ENCODE results near the gene NUP153.

Gene NUP153

GRCh38 chr6:17721671-17722070, 14.9 kb upstream of the NUP153 start:
- DNase-seq (ENCODE audit: low read depth): no peak

DNA sequence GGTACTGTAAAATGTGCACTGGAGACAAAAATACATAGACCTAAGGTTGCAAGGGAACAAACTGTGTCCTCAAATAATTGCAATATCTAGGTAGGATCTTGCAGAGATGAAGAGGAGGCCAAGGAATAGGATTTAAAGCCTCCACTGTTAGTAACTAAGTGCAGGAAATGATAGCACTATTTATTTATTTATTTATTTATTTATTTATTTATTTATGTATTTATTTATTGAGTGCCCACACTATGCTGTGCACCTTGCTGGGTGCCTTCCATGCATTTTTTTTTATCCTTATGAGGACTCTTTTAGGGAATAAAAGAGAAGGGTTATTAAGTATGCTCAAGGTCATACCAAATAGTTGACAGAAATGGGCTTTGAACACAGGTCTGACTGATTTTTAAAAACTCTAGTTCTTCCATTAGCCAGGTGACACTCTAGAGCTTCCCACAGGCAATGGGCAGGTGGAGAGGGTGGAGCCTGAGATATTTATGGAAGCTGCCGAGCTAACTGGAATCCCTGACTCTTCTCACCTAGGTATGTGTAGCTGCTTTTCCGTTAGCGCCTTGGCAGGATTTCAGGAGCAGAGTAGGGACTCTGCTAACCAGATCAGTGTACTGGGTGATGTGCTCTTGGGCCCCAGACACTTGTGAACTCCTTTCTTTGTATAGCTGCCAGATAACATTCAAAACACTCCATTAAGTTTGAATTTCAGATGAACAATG, 12.8 kb upstream of the NUP153 start:
- TF ChIP-seq CTCF (conservative IDR thresholded peaks at IDR 0.05; ENCODE audit: low read length): no peak
- no peak overlapping the region for H3K4me3 ChIP-seq (ENCODE audit: low read length)
- no peak for DNase-seq (ENCODE audit: low read depth)

More at GRCh38 chr6:17721671-17722070, 14.9 kb upstream of the NUP153 start:
- no peak overlapping the region for H3K4me3 ChIP-seq (ENCODE audit: low read length)
- no peak for TF ChIP-seq CTCF (conservative IDR thresholded peaks at IDR 0.05; ENCODE audit: low read length)

DNA sequence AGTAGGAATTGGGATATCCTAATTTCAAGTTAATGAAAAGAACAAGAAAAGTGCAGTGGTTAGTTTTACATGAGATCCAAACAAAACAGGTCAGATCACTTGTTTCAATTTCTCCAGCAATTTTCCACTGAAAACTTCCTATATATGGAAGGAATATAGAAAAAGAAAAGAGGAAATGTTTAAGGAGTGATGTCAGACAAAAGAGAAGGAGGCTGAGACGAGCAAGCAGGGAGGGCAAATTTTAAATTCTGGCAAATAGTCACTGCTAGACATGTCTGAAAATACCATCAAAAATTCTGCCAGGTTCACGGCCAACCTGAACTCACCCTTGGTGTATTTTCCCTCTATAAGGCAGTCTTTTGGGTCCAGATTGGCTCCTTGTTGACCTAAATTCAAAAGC, 9.5 kb upstream of the NUP153 start:
- DNase-seq (ENCODE audit: low read depth): no peak

DNA sequence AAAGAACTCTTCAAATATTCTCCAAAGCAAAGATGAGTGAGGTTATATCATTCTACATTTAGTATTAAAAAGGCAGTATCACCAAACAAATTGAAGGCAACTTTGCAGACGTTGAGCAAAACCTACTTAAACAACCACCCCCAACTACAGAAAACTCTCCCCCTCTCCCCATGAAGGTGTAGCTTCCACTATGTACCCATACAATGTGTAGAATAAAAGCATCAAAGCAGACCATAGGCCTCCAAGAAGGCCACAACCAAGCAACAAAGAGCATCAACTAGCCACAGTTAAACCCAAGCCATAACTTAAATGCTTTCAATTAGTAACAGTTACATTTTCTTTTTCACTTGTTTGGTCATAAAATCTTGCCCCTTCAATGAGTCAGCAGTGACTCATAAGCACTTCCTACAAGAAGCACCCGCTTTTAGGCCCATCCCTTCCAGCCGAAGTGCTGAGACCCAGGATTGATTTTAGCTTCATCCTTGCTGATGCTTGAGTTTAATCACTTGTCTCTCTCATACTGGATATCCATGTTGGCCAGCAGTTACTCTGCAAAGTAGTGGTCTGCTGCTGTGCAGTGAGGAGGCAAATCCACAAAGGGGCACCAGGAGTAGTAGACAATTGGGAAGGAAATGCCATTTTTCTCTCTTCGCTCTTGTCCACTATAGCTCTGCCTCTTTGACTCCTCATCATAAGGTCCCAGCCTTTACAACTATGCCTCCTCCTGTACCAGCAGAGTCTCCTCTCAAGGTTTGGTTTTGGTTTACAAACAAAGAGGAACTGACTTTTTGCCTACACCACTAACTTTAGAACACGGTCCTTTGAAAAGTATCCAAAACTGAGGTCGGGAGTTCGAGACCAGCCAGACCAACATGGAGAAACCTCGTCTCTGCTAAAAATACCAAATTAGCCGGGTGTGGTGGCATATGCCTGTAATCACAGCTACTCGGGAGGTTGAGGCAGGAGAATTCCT, 8.4 kb upstream of the NUP153 start:
- DNase-seq (ENCODE audit: low read depth): peak; percentile 91
- no peak for TF ChIP-seq CTCF (conservative IDR thresholded peaks at IDR 0.05; ENCODE audit: low read length)
- no peak overlapping the region for H3K4me3 ChIP-seq (ENCODE audit: low read length)

More for the DNA sequence above, 9.5 kb upstream of the NUP153 start:
- H3K4me3 ChIP-seq (ENCODE audit: low read length): no peak overlapping the region
- no peak for TF ChIP-seq CTCF (conservative IDR thresholded peaks at IDR 0.05; ENCODE audit: low read length)

- no peak for TF ChIP-seq CTCF (conservative IDR thresholded peaks at IDR 0.05; ENCODE audit: low read length)
- H3K4me3 ChIP-seq (ENCODE audit: low read length): no peak overlapping the region
- no peak for DNase-seq (ENCODE audit: low read depth)
Observed at GRCh38 chr6:17714177-17714576, 7.5 kb upstream of the NUP153 start.

DNA sequence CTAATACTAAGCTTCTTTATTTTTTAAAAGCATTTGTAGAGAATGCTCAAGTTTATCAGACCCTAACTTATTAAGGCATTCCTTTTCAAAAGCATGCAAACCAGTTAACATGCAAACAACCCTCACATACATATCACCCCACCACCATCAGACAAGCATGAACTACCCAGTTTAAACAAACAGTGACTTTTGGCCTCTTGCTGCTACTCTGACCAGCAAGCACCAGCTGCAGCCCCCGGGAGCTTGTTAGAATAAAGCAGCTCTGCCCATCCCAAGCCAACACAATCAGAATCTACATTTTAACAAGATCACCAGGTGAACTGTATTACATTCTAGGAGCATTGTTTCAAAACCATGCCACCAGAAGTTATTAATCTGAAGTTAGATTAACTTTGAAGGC, 5.9 kb upstream of the NUP153 start:
- TF ChIP-seq CTCF (conservative IDR thresholded peaks at IDR 0.05; ENCODE audit: low read length): no peak
- no peak overlapping the region for H3K4me3 ChIP-seq (ENCODE audit: low read length)
- DNase-seq (ENCODE audit: low read depth): no peak
